ENCODE data around the gene ACVRL1.
A peak's percentile ranks its signal among the peaks of the same experiment; 100 is the strongest.

- TF ChIP-seq CTCF (IDR thresholded peaks at IDR 0.05; ENCODE audit: low read depth, low read length, missing input control), result no peak
- no peak for TF ChIP-seq ATF3 (IDR thresholded peaks at IDR 0.05)
- no peak for TF ChIP-seq FOXA1 (IDR thresholded peaks at IDR 0.05)
- peak in 1 of 2 donors; percentile 21 for TF ChIP-seq EGR1 (IDR thresholded peaks at IDR 0.05; ENCODE audit: low read depth in 2 of 2)
- no peak for TF ChIP-seq REST (IDR thresholded peaks at IDR 0.05)
- TF ChIP-seq JUND (IDR thresholded peaks at IDR 0.05), result peak; percentile 49 to 58
Observed at GRCh38 chr12:51886021-51886710, 21.1 kb upstream of the ACVRL1 start.

Data from liver (tissue), 3 donors.